NCI-H82 (cell line): ENCODE measurements around the gene RBM33.

Experiments used
- DNase-seq: peaks from one replicate; lab custom pipeline; 2025; lab: John Stamatoyannopoulos, UW

RBM33 gene

GRCh38 chr7:155629171-155629570, 15.3 kb upstream of the RBM33 start:
- no peak for DNase-seq

- DNase-seq: no peak
These were observed 13.3 kb upstream of the RBM33 start for GRCh38 chr7:155631155-155631554.

GRCh38 chr7:155635817-155636216, 8.6 kb upstream of the RBM33 start:
- DNase-seq: no peak

- DNase-seq: no peak
These were observed 7.3 kb upstream of the RBM33 start for GRCh38 chr7:155637155-155637554.

- DNase-seq: no peak
These were observed 6.1 kb upstream of the RBM33 start for GRCh38 chr7:155638366-155638765.

- no peak for DNase-seq
These were observed 4.4 kb upstream of the RBM33 start for GRCh38 chr7:155639958-155640520.

GRCh38 chr7:155640629-155641028, 3.8 kb upstream of the RBM33 start:
- DNase-seq: no peak

GRCh38 chr7:155643804-155644177, 670 bp upstream of the RBM33 start:
- DNase-seq: peak; percentile 32

- DNase-seq: peak; percentile 71
These were observed 579 bp downstream of the RBM33 start for GRCh38 chr7:155644971-155645509.

- no peak for DNase-seq
These were observed 1.2 kb downstream of the RBM33 start for GRCh38 chr7:155645662-155646061.

- DNase-seq: no peak
These were observed 2.2 kb downstream of the RBM33 start for GRCh38 chr7:155646669-155647068.

GRCh38 chr7:155647302-155647701, 2.8 kb downstream of the RBM33 start:
- DNase-seq: no peak

GRCh38 chr7:155647734-155648133, 3.3 kb downstream of the RBM33 start:
- no peak for DNase-seq

GRCh38 chr7:155648752-155649339, 4.4 kb downstream of the RBM33 start:
- DNase-seq: no peak

- DNase-seq: no peak
These were observed 5.1 kb downstream of the RBM33 start for GRCh38 chr7:155649588-155649987.

GRCh38 chr7:155652156-155653114, 8.0 kb downstream of the RBM33 start:
- DNase-seq: no peak

- DNase-seq: no peak
These were observed 9.3 kb downstream of the RBM33 start for GRCh38 chr7:155653803-155654202.

GRCh38 chr7:155656891-155657290, 12.4 kb downstream of the RBM33 start:
- no peak for DNase-seq

GRCh38 chr7:155660059-155660757, 15.7 kb downstream of the RBM33 start:
- DNase-seq: no peak

- DNase-seq: no peak
These were observed 16.3 kb downstream of the RBM33 start for GRCh38 chr7:155660758-155661093.

GRCh38 chr7:155662343-155663043, 18.0 kb downstream of the RBM33 start:
- DNase-seq: no peak

GRCh38 chr7:155663937-155664336, 19.5 kb downstream of the RBM33 start:
- DNase-seq: no peak
